Measurements from ENCODE around the gene PSMC3.

PSMC3 gene

GRCh38 chr11:47415949-47416472 lies 10.2 kb downstream of the PSMC3 start:
- H3K36me3 ChIP-seq (ENCODE audit: insufficient read depth, low read length), result peaks cover 51% of the 10 kb centered on the region
- no peak overlapping the region for H3K9ac ChIP-seq (ENCODE audit: low read length)
- peak overlapping the region; percentile 10 for H3K27ac ChIP-seq (ENCODE audit: low read depth, low read length, poor library complexity, severe bottlenecking)
- H3K4me3 ChIP-seq (ENCODE audit: low read depth, low read length, poor library complexity, severe bottlenecking), result no peak overlapping the region
- no peaks in the 10 kb centered on the region for H3K27me3 ChIP-seq (ENCODE audit: insufficient read depth, low read length)
- TF ChIP-seq CTCF (IDR thresholded peaks at IDR 0.05; ENCODE audit: low read length) (no peak), EZH2 (IDR thresholded peaks at IDR 0.05; ENCODE audit: borderline replicate concordance, low read length) (no peak)
- H3K9me2 ChIP-seq (ENCODE audit: low read depth, low read length), result no peaks in the 10 kb centered on the region
- no peaks in the 10 kb centered on the region for H3K79me2 ChIP-seq (ENCODE audit: insufficient read depth, low read length)
- H3K4me2 ChIP-seq (ENCODE audit: low read length), result no peak overlapping the region
- H3K9me3 ChIP-seq (ENCODE audit: low read length), result no peaks in the 10 kb centered on the region
- peaks cover 16% of the 10 kb centered on the region for H3K4me1 ChIP-seq (ENCODE audit: insufficient read depth, low read length, severe bottlenecking)
- no peaks in the 10 kb centered on the region for H4K20me1 ChIP-seq (ENCODE audit: insufficient read depth, low read length)
- H3F3A ChIP-seq (ENCODE audit: insufficient read depth, low read length), result no peaks in the 10 kb centered on the region
- no peak overlapping the region for H2AFZ ChIP-seq (ENCODE audit: low read length)

GRCh38 chr11:47415091-47415854 lies 11.0 kb downstream of the PSMC3 start:
- TF ChIP-seq EZH2 (IDR thresholded peaks at IDR 0.05; ENCODE audit: borderline replicate concordance, low read length), result no peak
- no peak for TF ChIP-seq CTCF (IDR thresholded peaks at IDR 0.05; ENCODE audit: low read length)
- peaks cover 43% of the 10 kb centered on the region for H3K36me3 ChIP-seq (ENCODE audit: insufficient read depth, low read length)
- no peak overlapping the region; the same call in 1 of the 2 replicates for H3K9ac ChIP-seq (ENCODE audit: low read length)
- peaks cover 20% of the 10 kb centered on the region for H3K4me1 ChIP-seq (ENCODE audit: insufficient read depth, low read length, severe bottlenecking)
- H3K79me2 ChIP-seq (ENCODE audit: insufficient read depth, low read length), result no peaks in the 10 kb centered on the region
- H3K27ac ChIP-seq (ENCODE audit: low read depth, low read length, poor library complexity, severe bottlenecking), result peak overlapping the region; percentile 10
- H3K9me3 ChIP-seq (ENCODE audit: low read length), result no peaks in the 10 kb centered on the region
- no peak overlapping the region for H2AFZ ChIP-seq (ENCODE audit: low read length)
- no peaks in the 10 kb centered on the region for H3F3A ChIP-seq (ENCODE audit: insufficient read depth, low read length)
- no peaks in the 10 kb centered on the region for H4K20me1 ChIP-seq (ENCODE audit: insufficient read depth, low read length)
- H3K9me2 ChIP-seq (ENCODE audit: low read depth, low read length), result no peaks in the 10 kb centered on the region
- H3K27me3 ChIP-seq (ENCODE audit: insufficient read depth, low read length), result no peaks in the 10 kb centered on the region
- no peak overlapping the region for H3K4me3 ChIP-seq (ENCODE audit: low read depth, low read length, poor library complexity, severe bottlenecking)
- H3K4me2 ChIP-seq (ENCODE audit: low read length), result peak overlapping the region; percentile 35; the same call in 1 of the 2 replicates

GRCh38 chr11:47414685-47415070 lies 11.6 kb downstream of the PSMC3 start:
- H3K4me3 ChIP-seq (ENCODE audit: low read depth, low read length, poor library complexity, severe bottlenecking), result no peak overlapping the region
- no peak overlapping the region for H2AFZ ChIP-seq (ENCODE audit: low read length)
- no peaks in the 10 kb centered on the region for H3K9me3 ChIP-seq (ENCODE audit: low read length)
- H3K9ac ChIP-seq (ENCODE audit: low read length), result no peak overlapping the region; the same call in 1 of the 2 replicates
- peaks cover 37% of the 10 kb centered on the region for H3K36me3 ChIP-seq (ENCODE audit: insufficient read depth, low read length)
- TF ChIP-seq EZH2 (IDR thresholded peaks at IDR 0.05; ENCODE audit: borderline replicate concordance, low read length) (no peak), CTCF (IDR thresholded peaks at IDR 0.05; ENCODE audit: low read length) (no peak)
- peaks cover 26% of the 10 kb centered on the region for H3K4me1 ChIP-seq (ENCODE audit: insufficient read depth, low read length, severe bottlenecking)
- no peaks in the 10 kb centered on the region for H3F3A ChIP-seq (ENCODE audit: insufficient read depth, low read length)
- no peaks in the 10 kb centered on the region for H4K20me1 ChIP-seq (ENCODE audit: insufficient read depth, low read length)
- peak overlapping the region; percentile 10 for H3K27ac ChIP-seq (ENCODE audit: low read depth, low read length, poor library complexity, severe bottlenecking)
- no peaks in the 10 kb centered on the region for H3K79me2 ChIP-seq (ENCODE audit: insufficient read depth, low read length)
- peak overlapping the region; percentile 35; the same call in 1 of the 2 replicates for H3K4me2 ChIP-seq (ENCODE audit: low read length)
- no peaks in the 10 kb centered on the region for H3K9me2 ChIP-seq (ENCODE audit: low read depth, low read length)
- H3K27me3 ChIP-seq (ENCODE audit: insufficient read depth, low read length), result no peaks in the 10 kb centered on the region
